Measurements from ENCODE around the gene RHEB.

Gene RHEB

DNA sequence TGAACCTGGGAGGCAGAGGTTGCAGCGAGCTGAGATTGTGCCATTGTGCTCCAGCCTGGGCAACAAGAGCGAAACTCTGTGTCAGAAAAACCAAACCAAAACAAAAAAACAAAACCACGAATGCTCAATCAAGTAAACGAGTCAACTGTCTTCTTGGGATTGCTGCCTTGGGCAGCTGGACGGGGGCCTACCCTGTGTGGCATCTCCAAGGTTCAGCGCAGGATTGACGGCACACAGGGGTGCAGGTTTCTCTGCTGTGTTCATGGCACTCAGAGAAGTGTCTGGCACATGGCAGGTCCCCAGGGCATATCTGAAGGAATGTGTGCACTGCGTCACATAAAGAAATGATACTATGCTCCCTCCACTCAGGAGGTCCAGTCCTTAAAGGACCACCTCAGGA is 54.5 kb downstream of the RHEB start:
- DNase-seq: no peak

DNA sequence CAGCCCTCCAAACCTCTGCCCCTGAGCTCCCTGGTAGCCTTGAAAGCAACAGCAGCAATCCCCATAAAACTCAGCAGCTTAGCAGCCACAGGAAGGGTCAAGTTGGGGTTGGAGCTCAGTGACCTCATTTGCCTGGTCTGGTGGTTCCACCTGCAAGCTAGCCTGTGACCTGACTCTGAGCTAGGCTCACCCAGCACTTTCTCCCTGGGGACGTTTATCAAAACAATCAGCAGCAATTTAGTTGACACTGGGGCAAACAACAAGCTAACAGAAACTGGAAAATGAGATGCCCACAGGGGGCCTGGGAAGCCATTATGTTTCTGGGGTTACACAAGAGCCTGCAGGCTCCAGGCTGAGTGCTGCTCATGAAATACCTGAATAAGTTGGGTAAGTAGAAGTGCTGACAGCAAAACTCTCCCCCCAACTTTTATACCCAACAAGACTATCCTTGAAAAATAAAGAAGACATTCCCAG is 57.4 kb downstream of the RHEB start:
- no peak for DNase-seq

DNA sequence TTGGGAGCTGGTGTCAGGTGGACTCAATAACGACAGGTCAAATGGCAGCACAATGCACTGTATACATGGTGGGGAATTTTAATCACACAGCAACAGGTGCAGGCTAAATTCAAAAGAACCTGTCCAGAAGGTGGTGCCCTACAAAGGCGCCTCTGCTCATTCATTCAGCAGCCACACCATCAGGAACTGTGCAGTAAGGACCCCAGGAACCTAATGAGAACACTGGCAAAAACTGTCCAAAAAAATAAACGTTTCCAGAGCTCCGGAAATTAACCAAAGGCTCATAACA is 57.8 kb downstream of the RHEB start:
- DNase-seq: no peak

DNA sequence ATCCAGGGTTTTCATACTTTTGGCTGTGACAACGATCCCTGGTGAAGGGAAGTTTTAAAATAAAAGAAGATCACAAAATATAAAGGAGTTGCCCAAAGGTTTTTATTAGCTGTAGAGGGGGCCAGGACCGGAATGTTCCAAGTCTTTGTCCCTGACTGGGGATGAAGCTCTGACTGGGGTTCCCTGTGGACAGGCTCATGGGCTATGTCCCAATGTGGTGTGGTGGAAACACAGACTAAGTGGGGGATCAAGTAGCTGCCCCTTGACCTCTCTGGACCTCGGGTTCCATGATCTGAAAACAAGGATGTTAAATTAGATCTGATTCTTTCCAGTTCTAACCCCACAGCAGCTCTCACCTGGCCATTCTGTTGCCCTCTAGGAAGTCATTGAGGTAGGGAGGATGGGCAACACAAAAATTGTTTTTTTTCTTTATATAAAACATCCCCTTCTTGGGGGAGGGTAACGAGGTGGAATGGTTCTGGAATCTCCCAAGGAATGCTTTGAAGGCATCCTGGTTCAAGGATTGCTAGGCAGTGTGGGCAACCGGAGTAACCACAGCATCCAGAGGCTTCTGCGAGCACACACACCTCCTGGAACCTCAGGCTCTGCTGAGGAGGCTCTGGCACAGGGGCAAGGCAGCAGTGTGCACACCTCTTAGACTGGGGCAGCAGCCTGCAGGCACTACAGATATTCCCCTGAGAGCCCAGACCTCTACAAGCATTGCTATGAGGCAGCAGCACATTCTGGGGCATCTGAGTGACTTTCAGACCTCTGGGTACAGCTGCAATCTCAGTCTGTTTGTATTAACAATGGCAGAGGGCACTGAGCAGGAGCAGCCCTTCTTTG is 58.4 kb downstream of the RHEB start:
- no peak for DNase-seq

DNA sequence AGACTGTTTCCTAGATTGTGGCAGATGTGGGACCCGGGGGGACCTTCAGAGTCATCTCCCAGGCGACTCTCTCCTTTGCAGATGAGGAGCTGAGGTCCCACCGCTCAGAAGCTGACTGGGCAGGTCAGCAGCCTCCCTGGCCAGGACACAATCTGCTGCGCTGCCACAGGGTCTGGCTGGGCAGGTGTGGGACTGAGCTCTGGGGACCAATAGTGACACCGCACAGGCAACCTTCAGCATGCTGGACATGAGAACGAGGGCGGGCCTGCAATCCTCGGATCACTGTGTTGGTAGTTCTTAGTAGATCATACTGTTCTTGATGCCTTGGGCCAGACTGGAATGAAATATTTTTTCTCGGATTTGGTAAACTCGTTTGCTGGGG is 59.2 kb downstream of the RHEB start:
- no peak for DNase-seq

DNA sequence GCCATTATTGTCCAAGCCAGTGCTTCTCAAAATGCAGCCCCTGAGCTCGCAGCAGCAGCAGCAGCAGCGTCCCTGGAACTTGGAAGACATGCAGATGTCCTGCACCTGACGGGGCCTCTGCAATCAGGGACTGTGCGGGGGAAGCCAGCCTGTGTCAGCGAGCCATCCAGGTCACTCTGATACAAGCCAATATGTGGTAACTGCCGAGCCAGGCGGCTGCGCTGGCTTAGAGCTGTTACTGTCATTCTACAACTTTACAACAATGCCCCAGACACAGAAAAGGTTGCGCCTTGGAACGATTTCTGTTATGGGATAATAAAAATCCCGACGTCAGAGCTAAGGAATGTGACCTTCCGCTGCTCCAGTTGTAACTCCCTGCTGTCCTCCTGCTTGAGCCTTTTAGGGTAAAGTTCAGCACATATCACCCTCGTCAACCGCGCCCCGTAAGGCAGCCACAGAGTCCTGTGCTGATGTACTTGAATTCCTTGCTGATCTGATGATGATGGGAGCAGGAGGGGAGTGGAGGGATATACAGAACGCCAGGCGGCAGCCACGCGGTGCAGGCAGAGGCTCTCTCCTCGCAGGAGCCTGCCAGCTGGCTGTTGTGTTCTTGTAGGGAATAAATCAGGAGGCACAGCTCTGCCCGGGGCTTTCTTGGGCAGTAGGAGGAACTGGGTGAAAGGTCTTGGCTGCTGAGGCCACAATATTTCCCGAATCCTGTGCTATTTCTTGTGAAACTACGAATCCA is 59.8 kb downstream of the RHEB start:
- no peak for DNase-seq

DNA sequence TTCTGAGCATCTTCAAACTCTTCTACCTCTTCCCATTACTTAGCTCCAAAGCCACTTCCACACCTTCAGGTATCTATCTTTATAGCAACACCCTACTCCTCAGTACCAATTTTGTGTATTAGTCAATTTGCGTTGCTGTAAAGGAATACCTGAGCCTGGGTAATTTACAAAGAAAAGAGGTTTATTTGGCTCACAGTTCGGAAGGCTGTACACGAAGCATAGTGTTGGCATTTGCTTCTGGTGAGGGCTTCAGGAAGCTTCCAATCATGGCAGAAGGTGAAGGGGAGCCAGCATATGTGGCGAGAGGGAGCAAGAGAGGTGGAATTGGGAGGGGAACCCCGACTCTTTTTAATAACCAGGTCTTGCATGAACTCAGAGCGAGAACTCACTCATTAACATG is 62.2 kb downstream of the RHEB start:
- no peak for DNase-seq

DNA sequence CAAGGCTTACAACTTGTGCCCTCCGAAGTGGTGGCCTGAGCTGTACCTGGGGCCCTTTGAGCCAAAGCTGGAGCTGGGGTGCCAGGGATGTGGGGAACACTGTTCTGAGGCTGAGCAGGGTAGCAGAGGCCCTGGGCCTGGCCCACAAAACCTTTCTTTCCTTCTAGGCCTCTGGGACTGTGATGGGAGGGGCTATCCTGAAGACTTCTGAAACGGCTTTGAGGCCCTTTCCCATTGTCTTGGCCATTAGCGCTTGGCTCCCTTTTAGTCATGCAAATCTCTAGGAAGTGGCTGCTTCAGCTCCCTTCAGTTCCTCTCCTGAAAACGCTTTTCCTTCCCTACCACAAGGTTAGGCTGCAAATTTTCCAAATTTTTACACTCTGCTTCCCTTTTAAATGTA is 62.9 kb downstream of the RHEB start:
- DNase-seq: no peak

DNA sequence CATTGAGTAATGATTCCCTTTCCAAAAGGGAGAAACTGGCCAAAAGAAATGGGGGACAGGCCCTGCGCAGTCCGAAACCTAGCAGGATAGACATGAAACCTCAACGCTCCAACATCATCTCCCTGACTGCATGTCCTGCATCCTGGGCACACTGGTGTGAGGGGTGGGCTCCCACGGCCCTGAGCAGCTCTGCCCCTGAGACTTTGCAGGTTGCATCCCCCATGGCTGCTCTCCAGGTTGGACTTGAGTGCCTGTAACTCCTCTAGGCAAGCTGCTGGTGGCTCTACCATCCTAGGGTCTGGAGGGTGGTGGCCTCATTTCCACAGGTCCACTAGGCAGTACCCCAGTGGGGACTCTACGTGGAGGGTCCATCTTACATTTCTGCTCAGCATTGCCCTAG is 63.4 kb downstream of the RHEB start:
- no peak for DNase-seq

DNA sequence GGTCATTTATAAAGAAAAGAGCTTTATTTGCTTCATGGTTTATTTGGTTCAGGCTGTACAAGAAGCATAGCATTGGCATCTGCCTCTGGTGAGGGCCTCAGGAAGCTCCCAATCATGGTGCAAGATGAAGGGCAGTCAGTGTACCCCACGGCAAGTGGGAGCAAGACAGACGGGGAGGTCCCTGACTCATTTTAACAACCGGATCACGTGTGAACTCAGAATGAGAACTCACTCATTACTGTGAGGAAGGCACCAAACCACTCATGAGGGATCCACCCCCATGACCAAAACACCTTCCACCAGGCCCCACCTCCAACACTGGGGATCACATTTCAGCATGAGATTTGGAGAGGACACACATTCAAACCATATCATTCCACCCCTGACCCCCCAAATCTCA is 64.0 kb downstream of the RHEB start:
- DNase-seq: no peak

DNA sequence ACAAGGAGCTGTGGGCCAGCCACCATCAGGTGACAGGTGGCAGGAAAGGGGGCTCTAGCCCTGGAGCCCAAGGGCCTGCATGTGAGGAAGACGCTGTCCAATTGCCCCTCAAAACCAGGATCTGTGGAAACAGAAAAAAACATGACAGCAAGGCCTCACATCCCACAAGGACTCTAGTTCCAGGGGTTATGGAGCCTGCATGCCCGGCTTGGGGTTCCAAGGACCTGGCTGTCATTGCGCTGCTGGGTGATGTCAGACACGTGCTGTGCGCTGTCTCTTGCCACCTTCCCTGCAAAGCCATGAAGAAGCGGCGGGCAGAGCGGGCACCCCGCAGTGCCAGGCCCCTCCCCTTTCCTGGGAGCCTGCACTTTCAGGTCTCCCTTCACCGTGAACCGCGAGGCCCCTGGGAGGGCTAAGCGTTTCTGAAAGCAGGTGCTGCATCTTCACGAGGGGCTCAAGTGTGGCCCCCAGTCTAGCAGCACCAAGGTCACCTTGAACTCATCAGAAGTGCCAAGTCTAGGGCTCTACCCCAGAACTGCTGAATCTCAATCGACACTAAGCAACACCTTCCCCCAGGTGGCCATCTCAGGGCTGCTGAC is 64.7 kb downstream of the RHEB start:
- DNase-seq: no peak

DNA sequence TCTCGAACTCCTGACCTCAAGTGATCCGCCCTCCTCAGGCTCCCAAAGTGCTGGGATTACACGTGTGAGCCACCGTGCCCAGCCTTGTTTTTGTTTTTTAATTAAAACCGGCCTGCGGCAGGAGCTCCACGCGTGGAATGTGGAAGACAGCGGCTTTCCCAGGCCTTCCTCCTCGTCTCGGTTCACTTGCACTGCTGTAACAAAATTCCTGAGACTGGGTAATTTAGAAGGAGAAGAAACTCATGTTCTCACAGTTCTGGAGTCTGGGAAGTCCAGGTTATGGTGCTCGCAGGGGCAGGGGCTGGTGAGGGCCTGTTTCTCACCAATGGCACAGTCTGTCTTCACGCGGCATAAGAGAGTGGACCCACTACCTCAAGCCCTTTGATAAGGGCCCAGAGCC is 65.4 kb downstream of the RHEB start:
- no peak for DNase-seq

DNA sequence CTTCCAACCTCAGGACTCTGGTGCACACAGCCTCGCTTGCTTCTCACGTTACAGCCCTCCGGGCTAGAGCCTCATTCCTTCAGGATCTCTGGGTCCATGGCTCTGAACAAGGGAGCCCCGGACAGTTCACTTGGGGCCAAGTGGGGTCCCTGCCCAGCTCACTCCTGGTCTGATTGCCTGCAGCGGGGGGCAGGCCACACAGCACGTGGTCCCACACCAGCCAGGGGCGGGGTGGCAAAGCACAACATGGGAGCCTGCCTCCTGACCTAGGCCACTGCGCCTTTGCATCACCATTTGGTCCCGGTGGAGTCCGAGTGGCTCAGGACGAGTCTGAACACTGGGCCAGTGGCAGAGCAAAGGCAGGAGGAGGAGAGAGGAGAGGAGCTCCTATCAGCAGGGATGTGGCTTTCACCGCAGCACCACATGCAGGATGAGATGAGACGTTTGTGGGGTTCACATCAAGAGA is 66.3 kb downstream of the RHEB start:
- DNase-seq: no peak

DNA sequence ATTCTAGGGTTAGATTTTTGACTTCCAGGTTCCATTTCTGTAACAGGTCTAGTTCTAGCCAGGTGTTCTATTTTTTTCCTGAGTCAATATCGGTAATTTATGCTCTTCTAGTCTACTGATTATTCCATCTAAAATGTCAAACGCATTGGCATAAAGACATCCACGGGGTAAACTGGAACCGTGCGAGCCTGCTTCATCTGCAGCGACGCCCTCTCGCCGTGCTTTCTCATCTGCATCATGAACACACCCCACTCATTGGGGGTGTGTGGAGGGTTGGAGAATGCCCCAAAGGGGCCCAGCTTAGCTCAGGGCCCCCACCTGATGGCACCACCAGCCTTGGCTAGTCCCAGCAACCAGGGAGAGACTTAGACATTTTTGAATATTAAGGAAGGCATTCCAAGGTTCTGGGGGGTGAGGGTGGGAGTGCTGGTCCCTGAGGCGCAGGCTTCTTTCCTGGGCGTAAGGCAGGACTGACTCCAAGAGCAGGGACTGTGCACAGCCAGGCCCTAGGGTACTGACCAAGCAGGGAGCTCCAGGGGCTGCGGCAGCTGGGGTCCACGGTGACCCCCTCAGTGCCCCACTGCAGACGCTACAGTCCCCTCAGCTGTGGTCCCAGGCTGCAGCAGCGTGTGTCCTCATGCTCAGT is 66.9 kb downstream of the RHEB start:
- DNase-seq: no peak

DNA sequence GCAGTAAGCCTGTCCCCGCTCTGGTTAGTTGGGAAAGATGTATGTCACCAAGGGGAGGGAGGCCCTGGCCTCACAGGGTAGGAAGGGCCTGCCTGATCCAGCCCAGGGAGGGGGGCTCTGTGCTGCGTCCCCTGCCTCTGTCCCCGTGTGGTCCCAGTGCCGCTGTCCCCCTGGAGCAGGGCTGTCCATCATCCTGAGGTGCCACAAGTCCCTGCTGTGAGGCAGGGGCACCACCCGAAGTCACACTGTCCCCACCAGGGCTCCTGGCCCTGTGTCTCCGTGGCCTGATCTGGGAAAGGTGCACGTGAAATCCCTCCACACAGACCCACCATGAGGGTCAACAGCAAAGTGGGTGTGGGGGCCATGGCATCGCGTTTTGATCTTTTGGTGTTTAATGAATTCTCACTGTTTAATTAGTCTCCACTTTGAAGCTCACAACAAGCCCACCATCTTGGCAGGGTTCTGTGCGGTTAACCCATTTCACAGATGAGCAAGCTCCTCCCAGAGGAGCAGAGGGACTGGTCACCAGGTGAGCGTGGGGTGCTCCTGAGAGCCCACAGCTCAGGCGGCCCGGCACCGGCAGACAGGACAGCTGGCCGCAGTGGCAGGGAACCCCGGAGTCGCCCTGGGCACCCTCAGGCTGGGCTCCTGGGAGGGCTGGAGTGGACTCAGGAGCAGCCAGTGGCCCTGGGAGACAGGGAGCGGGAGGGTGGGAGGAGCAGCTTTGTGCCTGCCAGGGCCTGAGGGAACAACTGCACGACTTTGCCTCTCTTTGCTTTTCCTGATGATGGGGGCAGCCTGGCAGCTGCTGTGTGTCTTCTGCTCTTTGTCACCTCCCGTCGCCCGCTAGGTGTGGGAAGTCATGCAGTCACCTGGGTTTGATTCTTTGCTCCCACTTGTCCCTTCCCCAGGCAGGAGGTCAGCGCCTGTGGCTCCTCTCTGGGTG is 67.8 kb downstream of the RHEB start:
- no peak for DNase-seq

DNA sequence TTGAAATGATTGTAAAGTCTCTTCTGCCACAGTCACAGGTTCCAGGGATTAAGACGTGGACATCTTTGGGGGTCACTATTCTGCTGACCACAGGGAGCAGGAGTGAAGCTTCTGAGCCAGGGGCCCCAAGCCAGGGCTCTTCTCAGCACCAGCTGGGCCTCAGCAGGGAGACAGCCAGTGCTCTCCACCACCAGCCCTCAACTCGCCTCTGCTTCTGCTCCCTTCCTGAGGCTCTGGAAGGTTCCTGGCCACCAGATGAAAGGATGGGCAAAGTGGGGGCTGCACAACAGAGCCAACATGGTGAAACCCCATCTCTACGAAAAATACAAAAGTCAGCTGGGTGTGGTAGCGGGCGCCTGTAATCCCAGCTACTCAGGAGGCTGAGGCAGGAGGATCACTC is 68.5 kb downstream of the RHEB start:
- DNase-seq: no peak

DNA sequence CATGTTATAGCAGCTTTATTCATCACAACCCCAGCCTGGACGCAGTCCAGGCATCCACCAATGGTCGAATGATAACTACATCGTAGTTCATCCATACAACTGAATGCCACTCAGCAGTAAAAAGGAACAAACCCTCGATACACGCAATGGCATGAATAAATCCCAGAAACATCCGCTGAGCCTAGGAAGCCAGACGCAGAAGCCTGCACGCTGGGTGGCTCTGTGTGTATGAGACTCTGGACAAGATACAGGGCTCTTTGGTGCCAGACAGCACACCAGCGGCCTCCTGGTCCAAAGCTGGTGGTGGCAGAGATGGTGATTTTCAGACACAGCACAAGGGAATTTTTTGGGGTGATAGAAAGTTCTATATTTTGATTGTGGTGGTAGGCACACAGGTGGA is 69.7 kb downstream of the RHEB start:
- no peak for DNase-seq

DNA sequence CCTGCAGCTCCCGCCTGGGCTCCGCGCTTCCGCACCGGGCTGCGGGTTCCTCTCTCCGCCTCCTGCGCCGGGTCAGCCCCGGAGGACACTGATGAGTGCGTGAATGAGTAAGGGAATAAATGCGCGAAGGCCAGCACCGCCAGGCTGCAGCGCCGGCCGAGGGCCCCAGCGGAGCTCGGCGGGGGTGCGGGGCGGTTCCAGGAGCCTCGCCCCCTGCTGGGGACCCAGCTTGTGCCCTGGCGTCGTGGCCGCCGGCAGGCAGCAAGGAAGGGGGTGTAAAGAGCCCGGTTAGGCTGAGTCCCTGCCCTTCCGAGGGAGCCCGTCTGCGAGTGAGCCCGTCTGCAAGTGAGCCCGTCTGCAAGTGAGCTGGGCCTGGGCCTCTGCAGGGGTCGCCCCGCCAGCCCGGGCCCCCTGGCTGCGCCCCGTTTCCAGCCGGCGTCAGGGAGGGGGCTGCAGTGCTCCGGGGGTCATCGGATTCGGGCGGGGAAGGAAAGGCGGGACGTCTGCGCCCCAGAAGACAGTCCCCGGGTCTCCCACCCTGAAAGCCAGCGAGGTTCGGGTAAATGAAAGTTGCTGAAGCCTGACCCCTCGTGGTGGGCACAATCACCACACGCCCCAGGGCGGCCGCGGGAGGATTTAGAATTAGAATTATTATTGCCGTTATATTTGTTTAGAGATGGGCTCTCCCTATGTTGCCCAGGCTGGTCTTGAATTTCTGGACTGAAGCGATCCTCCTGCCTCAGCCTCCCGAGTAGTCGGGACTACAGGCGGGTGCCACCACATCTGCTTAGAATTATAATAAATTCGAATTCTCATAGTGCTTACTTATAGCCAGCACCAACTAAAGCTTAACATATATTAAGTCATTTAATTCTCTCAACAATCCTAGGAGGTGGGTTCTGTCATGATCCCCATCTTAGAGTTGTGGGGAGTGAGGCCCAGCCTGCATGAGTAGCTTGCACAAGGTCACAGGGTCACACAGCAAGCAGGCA is 71.1 kb downstream of the RHEB start:
- DNase-seq: peak; percentile 73

DNA sequence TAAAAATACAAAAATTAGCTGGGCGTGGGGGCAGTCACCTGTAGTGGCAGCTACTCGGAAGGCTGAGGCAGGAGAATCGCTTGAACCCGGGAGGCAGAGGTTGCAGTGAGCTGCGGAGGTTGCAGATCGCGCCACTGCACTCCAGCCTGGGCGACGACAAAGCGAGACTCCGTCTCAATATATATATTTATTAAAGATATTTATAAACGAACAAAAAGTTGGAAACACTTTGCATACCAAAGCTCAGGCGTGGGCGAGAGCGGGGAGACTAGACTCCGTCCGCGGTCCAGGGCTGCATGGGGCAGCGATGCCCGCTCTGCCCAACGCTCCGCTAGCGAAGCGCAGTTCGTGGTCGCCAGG is 71.8 kb downstream of the RHEB start:
- DNase-seq: no peak

DNA sequence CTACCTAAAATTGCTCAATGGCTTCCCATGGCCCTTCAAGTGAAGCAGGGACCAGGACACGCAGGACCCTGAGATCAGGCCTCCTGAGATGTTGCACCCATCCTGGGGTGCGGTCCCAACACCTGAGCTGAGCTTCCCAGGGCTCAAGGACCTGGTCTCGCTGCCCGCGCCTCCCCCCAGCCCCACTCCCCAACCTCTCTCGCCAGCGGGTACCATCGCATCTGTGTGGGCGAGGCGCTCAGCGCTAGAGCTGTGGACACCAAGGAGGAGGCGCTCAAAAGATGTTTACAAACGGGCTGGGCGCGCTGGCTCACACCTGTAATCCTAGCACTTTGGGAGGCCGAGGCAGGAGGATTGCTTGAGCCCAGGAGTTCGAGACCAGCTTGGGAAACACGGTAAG is 72.4 kb downstream of the RHEB start:
- no peak for DNase-seq

DNA sequence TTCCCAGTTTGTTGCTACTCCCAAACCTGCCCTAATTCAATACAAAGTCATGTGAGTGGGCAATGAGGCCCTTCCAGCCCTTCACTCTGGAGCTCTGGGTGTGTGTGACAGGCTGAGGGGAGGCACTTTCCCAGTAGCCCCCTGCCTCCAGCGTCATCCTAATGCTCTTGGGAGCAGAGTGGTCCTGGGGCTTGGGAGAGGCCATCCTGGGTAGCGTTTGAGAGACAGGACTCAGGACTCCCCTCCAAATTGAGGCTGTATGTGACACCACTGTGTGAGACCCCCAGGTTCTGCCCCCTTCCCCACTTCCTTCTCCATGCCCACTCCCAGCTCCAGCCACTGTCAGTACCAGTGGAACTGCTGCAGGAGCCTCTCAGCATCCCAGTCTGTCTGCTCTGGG is 73.3 kb downstream of the RHEB start:
- no peak for DNase-seq
